ENCODE data around the gene APMAP. TPM values are rescaled to one million over a fixed set of nuclear protein-coding genes. Genes with fewer than 3 reads are reported as not detected.

The APMAP gene
- total RNA-seq, 1 donor from 2014 or later: 47.3 TPM

Other genes starting within 250 kb of the APMAP start
- gene CST7, start 43.5 kb downstream of the APMAP start, total RNA-seq: 6.7 TPM
- gene ACSS1, start 65.4 kb upstream of the APMAP start, total RNA-seq: 27.4 TPM
- gene VSX1, start 89.4 kb upstream of the APMAP start, total RNA-seq: not detected
- 59.3 TPM for gene ENTPD6, start 203.0 kb upstream of the APMAP start, total RNA-seq

Measured in sciatic nerve (tissue), 1 donor.